K562 (cell line): ENCODE results near the gene NF2. TPM values are rescaled to one million over a fixed set of nuclear protein-coding genes. Genes with fewer than 3 reads are reported as not detected.

Experiments used
- ATAC-seq: fragments of 200-7000 bp; cut with Tn5 transposase; 3 replicates; pipeline ENCODE4 v1.9.1; 2020; ENCODE audit warnings: moderate library complexity
- BruUV-seq: library from RNA; stranded (reverse); fragments of 400-500 nt; replicated peaks from 2 replicates; lab custom pipeline; 2021; lab: Mats Ljungman, UMichigan
- CTCF ChIA-PET: fragments of 300-600 bp; formaldehyde crosslinking; extraction: SDS; loops from one replicate; lab custom pipeline; 2021; ENCODE audit warnings: low intra/inter-chr PET ratio; lab: Yijun Ruan, JAX
- POLR2A ChIA-PET: fragments of 300-600, 350-650 bp; sonication (Branson Sonifier 250); formaldehyde crosslinking; extraction: SDS; loops from one replicate; lab custom pipeline; 2021; ENCODE audit warnings: antibody characterized with exemption, inconsistent platforms; lab: Yijun Ruan, JAX
- DNase-seq, 4 experiments: peaks; one replicate each; pipeline versions ENCODE4 v3.0.0 to v3.0.0-alpha.2; 2011 to 2018; ENCODE audit warnings: low spot score in 3 of 4, mixed read lengths in 3 of 4; ENCODE audit errors: extremely low read depth in 1 of 4
- FAIRE-seq: peaks from 2 replicates; lab custom pipeline; 2011; peaks lifted over from hg19 to GRCh38; lab: Jason Lieb, UNC
- H2AFZ ChIP-seq: 2 replicates; pipeline ENCODE4 v1.6.0; 2011; ENCODE audit warnings: low read depth, low read length, control low read depth, inconsistent platforms
- H3K27ac ChIP-seq: fragments of 200-600 bp; 3 replicates; pipeline ENCODE4 v1.8.0; 2011; ENCODE audit warnings: low read depth, mild to moderate bottlenecking, control low read depth, inconsistent platforms, low read length, moderate library complexity, mixed read lengths; ENCODE audit errors: extremely low read depth
- H3K27me3 ChIP-seq, 2 experiments: fragments of 300-600 bp in 1 of 2; 2 replicates in 1 of 2; 3 replicates in 1 of 2; pipeline versions ENCODE4 v1.6.0 to v1.8.0; 2011; ENCODE audit warnings: inconsistent platforms in 2 of 2, low read length in 2 of 2, mild to moderate bottlenecking in 1 of 2, mixed read lengths in 1 of 2, moderate library complexity in 1 of 2; ENCODE audit not compliant: control insufficient read depth in 2 of 2, insufficient read depth in 2 of 2
- H3K36me3 ChIP-seq: fragments of 300-600 bp; 3 replicates; pipeline ENCODE4 v1.8.0; 2011; ENCODE audit warnings: mild to moderate bottlenecking, low read length, inconsistent platforms; ENCODE audit not compliant: control insufficient read depth, insufficient read depth
- H3K4me1 ChIP-seq, 2 experiments: fragments of 200-600 bp in 1 of 2; replicated peaks in 1 of 2; 2 replicates in 1 of 2; 3 replicates in 1 of 2; pipeline versions ENCODE4 v1.5.1 to v1.8.0; 2011; ENCODE audit warnings: inconsistent platforms in 2 of 2, low read length in 2 of 2, mild to moderate bottlenecking in 1 of 2, mixed read lengths in 1 of 2, moderate library complexity in 1 of 2; ENCODE audit not compliant: control insufficient read depth in 2 of 2, insufficient read depth in 2 of 2
- H3K4me2 ChIP-seq: 2 replicates; pipeline ENCODE4 v1.6.1; 2011; ENCODE audit warnings: low read length, control low read depth, inconsistent platforms, mixed read lengths; ENCODE audit not compliant: insufficient read depth
- H3K4me3 ChIP-seq: fragments of 200-600 bp; sonication (generic), shearing (Covaris generic); 2 replicates; pipeline ENCODE4 v1.5.1; 2016; ENCODE audit warnings: control low read depth, inconsistent platforms
- H3K79me2 ChIP-seq: fragments of 200-600 bp; 3 replicates; pipeline ENCODE4 v1.8.0; 2011; ENCODE audit warnings: low read length, inconsistent platforms; ENCODE audit not compliant: control insufficient read depth, insufficient read depth
- H3K9ac ChIP-seq, 2 experiments: 2 replicates each; pipeline versions ENCODE4 v1.6.0 to v1.6.1; 2011; ENCODE audit warnings: low read depth in 2 of 2, low read length in 2 of 2, control low read depth in 1 of 2, inconsistent platforms in 1 of 2, mild to moderate bottlenecking in 1 of 2, mixed read lengths in 1 of 2; ENCODE audit not compliant: insufficient read depth in 1 of 2
- H3K9me1 ChIP-seq: one replicate; pipeline ENCODE4 v1.6.0; 2011; ENCODE audit warnings: inconsistent platforms, mild to moderate bottlenecking, low read length, moderate library complexity; ENCODE audit not compliant: control insufficient read depth, insufficient read depth
- H3K9me3 ChIP-seq: replicated peaks from 2 replicates; pipeline ENCODE4 v1.5.1; 2011; ENCODE audit warnings: low read depth, low read length, inconsistent platforms; ENCODE audit not compliant: control insufficient read depth, insufficient read depth
- H4K20me1 ChIP-seq: replicated peaks from 2 replicates; pipeline ENCODE4 v1.6.1; 2011; ENCODE audit warnings: low read length, inconsistent platforms, mixed read lengths; ENCODE audit not compliant: control insufficient read depth, insufficient read depth
- BCOR ChIP-seq: fragments of 450-650 bp; IDR thresholded peaks from 2 replicates; pipeline ENCODE4 v1.6.1; 2016
- CTBP1 ChIP-seq: fragments of 450-650 bp; IDR thresholded peaks from 2 replicates; pipeline ENCODE4 v1.6.1; 2016; ENCODE audit warnings: borderline replicate concordance
- DPF2 ChIP-seq: fragments of 450-650 bp; IDR thresholded peaks from 2 replicates; pipeline ENCODE4 v1.6.1; 2016
- E2F6 ChIP-seq, 2 experiments: IDR thresholded peaks; 2 replicates each; pipeline ENCODE4 v1.6.1; 2011; ENCODE audit warnings: borderline replicate concordance in 1 of 2, control low read depth in 1 of 2, low read depth in 1 of 2, low read length in 1 of 2, mild to moderate bottlenecking in 1 of 2, mixed read lengths in 1 of 2, moderate library complexity in 1 of 2; ENCODE audit not compliant: insufficient read depth in 1 of 2, insufficient read length in 1 of 2, poor library complexity in 1 of 2, severe bottlenecking in 1 of 2; ENCODE audit errors: extremely low read depth in 1 of 2
- EP300 ChIP-seq: IDR thresholded peaks from 2 replicates; pipeline ENCODE4 v1.6.1; 2012; ENCODE audit warnings: low read length, improper control_type of control experiment
- GABPA ChIP-seq: fragments of 200-800 bp; sonication (Bioruptor generic); conservative IDR thresholded peaks from 2 replicates; pipeline ENCODE4 v1.6.1; 2016; ENCODE audit warnings: low read depth, missing genetic modification characterization, missing compliant biosample characterization
- JUNB ChIP-seq: fragments of 450-650 bp; formaldehyde crosslinking; conservative IDR thresholded peaks from 2 replicates; pipeline ENCODE4 v1.4.0; 2020; ENCODE audit warnings: mild to moderate bottlenecking
- NFIC ChIP-seq: fragments of 450-650 bp; IDR thresholded peaks from 2 replicates; pipeline ENCODE4 v1.6.1; 2017; ENCODE audit warnings: mild to moderate bottlenecking, inconsistent platforms
- NR2C1 ChIP-seq, 2 experiments: fragments of 450-650 bp; IDR thresholded peaks; 2 replicates each; pipeline ENCODE4 v1.6.1; 2017; ENCODE audit warnings: mild to moderate bottlenecking in 2 of 2, antibody characterized with exemption in 1 of 2, inconsistent platforms in 1 of 2, missing compliant biosample characterization in 1 of 2, missing genetic modification characterization in 1 of 2
- POU5F1 ChIP-seq: fragments of 150-350 bp; IDR thresholded peaks from 2 replicates; pipeline ENCODE4 v1.6.1; 2014; ENCODE audit warnings: borderline replicate concordance, low read length, low read depth, mild to moderate bottlenecking; ENCODE audit not compliant: partially characterized antibody
- PYGO2 ChIP-seq: fragments of 450-650 bp; IDR thresholded peaks from 2 replicates; pipeline ENCODE4 v1.6.1; 2016; ENCODE audit warnings: mild to moderate bottlenecking, missing genetic modification characterization, moderate library complexity, missing compliant biosample characterization
- SMARCB1 ChIP-seq: IDR thresholded peaks from 2 replicates; pipeline ENCODE4 v1.6.1; 2011; ENCODE audit warnings: improper control_type of control experiment, low read depth; ENCODE audit not compliant: insufficient read length
- TAL1 ChIP-seq: fragments of 450-650 bp; IDR thresholded peaks from 2 replicates; pipeline ENCODE4 v1.6.1; 2016; ENCODE audit warnings: mild to moderate bottlenecking
- TCFL5 ChIP-seq: fragments of 250-450 bp; sonication (Bioruptor Pico); conservative IDR thresholded peaks from 2 replicates; pipeline ENCODE4 v1.6.1; 2021; ENCODE audit warnings: mild to moderate bottlenecking, moderate library complexity, matching md5 sums
- ZC3H8 ChIP-seq: fragments of 450-650 bp; IDR thresholded peaks from 2 replicates; pipeline ENCODE4 v1.6.1; 2017
- ZFP1 ChIP-seq: fragments of 450-650 bp; formaldehyde crosslinking; IDR thresholded peaks from 2 replicates; pipeline ENCODE4 v1.4.0; 2020; ENCODE audit warnings: mild to moderate bottlenecking, mixed read lengths
- ZNF165 ChIP-seq: fragments of 250-450 bp; sonication (Bioruptor Pico); IDR thresholded peaks from 2 replicates; pipeline ENCODE4 v1.4.0; 2020; ENCODE audit warnings: borderline replicate concordance
- ZNF280A ChIP-seq: fragments of 450-650 bp; IDR thresholded peaks from 2 replicates; pipeline ENCODE4 v1.6.1; 2018; ENCODE audit warnings: mild to moderate bottlenecking, low read depth; ENCODE audit not compliant: partially characterized antibody
- WGBS: fragments of 100-300 bp; shearing (Covaris generic); methylation state at CpG from one replicate; pipeline ENCODE4 v1.1.6; 2016; ENCODE audit warnings: low coverage, mixed read lengths; ENCODE audit not compliant: insufficient coverage; ENCODE audit errors: missing lambda C conversion rate; 5-methylcytosine and 5-hydroxymethylcytosine counted together
- in situ Hi-C: fragments of 300-500 bp; cut with MboI; formaldehyde crosslinking; loops from 4 replicates; pipeline ENCODE4 v1.15.0; 2018; ENCODE audit warnings: inconsistent platforms, mixed read lengths
- intact Hi-C: fragments of 100-400 bp; cut with micrococcal nuclease; formaldehyde crosslinking; loops from 2 replicates; pipeline ENCODE4 v1.14.2; 2022
- polyA plus RNA-seq, 8 experiments: library from polyadenylated mRNA; depleted of rRNA in 4 of 8; stranded (reverse) in 5 of 8; unstranded in 3 of 8; fragments of >200 nt; fragmentation: Nextera tagmentation in 2 of 8; fragmentation: Illumina TruSeq in 1 of 8; extraction: Ambion mirVana in 2 of 8; extraction: Trizol in 1 of 8; gene quantifications; 2 replicates each; pipeline versions ENCODE4 v1.2.1 to v1.2.3, GENCODE V29; 2011 to 2014; ENCODE audit warnings: inconsistent platforms in 1 of 8, missing spikeins in 1 of 8
- total RNA-seq, 7 experiments: library from RNA; depleted of rRNA in 6 of 7; stranded (reverse); fragments of >200 nt in 6 of 7; fragmentation: Illumina TruSeq in 2 of 7; extraction: Trizol in 2 of 7; gene quantifications; 2 replicates each; pipeline versions ENCODE4 v1.2.1 to v1.2.3, GENCODE V29; 2011 to 2021; ENCODE audit warnings: low replicate concordance in 1 of 7

The NF2 gene
- total and polyA plus RNA-seq, 9 of the 15 experiments (the other 6 are each of a cell fraction or from before 2014, with no cell fraction given), result 2.2 to 32.5 (median 15.2) TPM

DNA sequence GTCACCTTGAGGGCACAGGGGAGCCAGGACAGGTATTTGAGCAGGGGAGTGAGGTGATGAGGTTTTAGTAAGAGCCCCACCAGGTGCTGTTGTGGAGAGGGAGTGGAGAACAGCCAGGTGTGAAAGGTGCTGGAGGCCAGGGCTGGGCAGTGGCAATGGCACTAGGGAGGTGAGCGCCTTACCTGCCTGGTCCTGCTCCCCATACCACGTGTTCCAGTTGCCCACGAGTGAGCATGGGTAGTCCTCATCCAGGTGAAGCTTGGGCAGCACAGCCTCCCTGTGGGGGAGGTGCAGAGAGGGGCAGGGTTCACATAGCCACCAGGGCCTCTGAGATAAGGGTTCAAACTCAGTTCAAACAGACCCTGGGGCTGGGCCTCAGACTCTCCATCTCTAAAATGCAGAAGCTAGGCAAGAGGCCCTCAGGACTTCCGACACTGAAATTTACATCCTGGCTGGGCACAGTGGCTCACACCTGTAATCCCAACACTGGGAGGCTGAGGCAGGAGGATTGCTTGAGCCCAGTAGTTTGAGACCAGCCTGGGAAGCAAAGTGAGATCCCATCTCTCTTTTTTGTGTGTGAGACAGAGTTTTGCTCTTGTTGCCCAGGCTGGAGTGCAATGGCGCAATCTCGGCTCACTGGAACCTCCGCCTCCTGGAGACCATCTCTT lies 34.3 kb upstream of the NF2 start:
- Histone ChIP-seq H3K4me3 (no peak overlapping the region), H3K36me3 (peaks cover 15% of the 10 kb centered on the region; the same call in 1 of the 3 replicates), H3K4me2 (no peak overlapping the region; the same call in 1 of the 2 replicates), H2AFZ (peak overlapping the region; percentile 59; the same call in 1 of the 2 replicates), H3K9ac (peak overlapping the region; percentile 10 to 80; a peak in 3 of 4 replicates), H3K9me1 (no peaks in the 10 kb centered on the region), H3K9me3 (no peaks in the 10 kb centered on the region), H3K27me3 (no peaks in the 10 kb centered on the region), H3K79me2 (no peaks in the 10 kb centered on the region), H3K27ac (peak overlapping the region; percentile 64), H3K4me1 (peaks cover 10 to 20% of the 10 kb centered on the region in 2 experiments; a peak in 4 of 5 replicates), H4K20me1 (no peaks in the 10 kb centered on the region)
- peak; percentile 91 for ATAC-seq
- BruUV-seq, result no TSS peak
- intact Hi-C loops, result no loop called here
- peak; percentile 59 to 78 (median 65) for DNase-seq
- ChIA-PET POLR2A (no interaction called here), CTCF (no interaction called here)
- WGBS, result 30% methylated on average over 4 of the region's 7 CpGs
- in situ Hi-C loops, result no loop called here
- peak; percentile 92 for FAIRE-seq
- TF ChIP-seq CTBP1 (peak; percentile 20; the same call in 1 of the 2 replicates), NR2C1 (IDR thresholded peaks at IDR 0.05) (peak; percentile 52; the same call in 1 of the 2 replicates), NR2C1 (tag; IDR thresholded peaks at IDR 0.05) (0 out of 2 replicates have a peak, but pooled peaks have one; percentile 18), BCOR (no peak), PYGO2 (tag) (no peak), ZNF280A (no peak), EP300 (peak; percentile 27; the same call in 1 of the 2 replicates), GABPA (tag) (no peak), ZNF165 (CRISPR knock-in tag) (no peak), ZFP1 (CRISPR knock-in tag) (no peak), DPF2 (peak; percentile 57; the same call in 1 of the 2 replicates), SMARCB1 (no peak), ZC3H8 (no peak), NFIC (0 out of 2 replicates have a peak, but pooled peaks have one; percentile 5), JUNB (CRISPR knock-in tag) (no peak), E2F6 (IDR thresholded peaks at IDR 0.05; ENCODE audit: borderline replicate concordance in 1 of 2, extremely low read depth in 1 of 2, insufficient read depth in 1 of 2, insufficient read length in 1 of 2, low read depth in 1 of 2, low read length in 1 of 2, poor library complexity in 1 of 2, severe bottlenecking in 1 of 2) (peak in 1 of 2 experiments; percentile 20), POU5F1 (no peak), TCFL5 (CRISPR knock-in tag) (no peak), TAL1 (peak; percentile 22; the same call in 1 of the 2 replicates)
